HG03097 (cell line): ENCODE measurements around the gene SAMD4A.

Source experiments
- ATAC-seq: cut with Tn5 transposase; IDR thresholded peaks from one replicate; pipeline ENCODE4 v1.9.1; 2021; ENCODE audit not compliant: unreplicated experiment, low FRiP score

Gene SAMD4A

DNA sequence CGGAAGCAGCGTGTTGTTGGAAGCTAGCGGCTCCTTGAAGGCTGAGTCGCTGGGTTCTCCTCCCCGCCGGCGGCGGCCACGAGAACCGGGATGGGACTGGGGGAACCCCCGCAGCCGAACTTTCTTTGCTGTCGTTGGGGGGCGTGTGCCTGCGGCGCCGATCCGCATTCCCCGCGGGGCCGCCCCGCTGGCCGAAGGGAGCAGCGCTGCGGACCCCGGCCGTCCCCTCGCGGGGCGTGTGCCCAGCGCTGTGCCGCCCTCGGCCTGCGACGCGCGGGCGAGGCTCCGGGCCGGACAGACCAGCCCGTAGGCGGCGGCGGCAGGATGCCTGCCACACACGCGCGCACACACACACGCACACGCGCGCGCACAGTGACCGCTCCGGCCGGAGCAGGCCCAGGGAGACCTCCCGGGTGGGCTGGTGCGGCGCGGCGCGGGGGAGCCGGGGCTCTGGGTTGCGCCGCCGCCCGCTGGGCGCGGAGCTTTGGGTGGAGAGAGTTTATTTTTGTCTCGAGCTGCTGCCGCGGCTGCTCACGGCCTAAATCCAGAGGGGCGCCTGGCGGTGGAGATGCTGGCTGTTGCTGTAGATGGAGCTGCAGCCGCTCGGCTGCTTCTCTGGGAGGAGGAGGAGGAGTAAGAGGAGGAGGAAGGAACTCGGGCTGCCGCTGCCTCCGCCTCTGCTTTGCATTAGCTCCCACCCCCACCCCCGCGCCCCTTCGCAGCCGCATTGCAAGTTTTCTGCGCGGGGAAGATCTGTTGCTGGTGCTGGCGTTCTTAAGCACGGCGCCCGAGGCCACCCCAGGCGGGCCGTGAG, at the start of gene SAMD4A:
Gene SAMD4A, plus strand, starts transcription at position 719 of the 814 bp plus-strand sequence. CDS start 789 bp downstream, outside the sequence.
- peak; percentile 30 for ATAC-seq

GRCh38 chr14:54524410-54524809, 42.5 kb upstream of the SAMD4A start:
- ATAC-seq: no peak

DNA sequence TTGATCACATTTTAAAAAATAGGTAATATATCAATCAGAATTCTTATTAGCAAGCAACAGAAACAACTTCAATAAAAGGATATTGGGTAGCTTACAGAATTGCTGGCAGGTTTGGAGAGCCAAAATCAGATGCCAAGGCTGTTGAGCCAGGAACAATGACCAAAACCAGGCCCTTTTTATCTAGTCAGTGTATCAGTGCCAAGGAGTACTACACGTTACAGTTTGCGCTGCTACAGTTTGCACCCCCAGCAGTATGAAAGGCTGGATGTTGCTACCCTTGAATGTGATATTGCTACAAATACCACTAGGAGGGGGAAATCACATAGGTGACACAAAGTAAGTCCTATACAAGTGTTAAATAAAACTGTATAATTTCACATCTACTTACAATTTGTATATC, 38.0 kb upstream of the SAMD4A start:
- ATAC-seq: no peak

DNA sequence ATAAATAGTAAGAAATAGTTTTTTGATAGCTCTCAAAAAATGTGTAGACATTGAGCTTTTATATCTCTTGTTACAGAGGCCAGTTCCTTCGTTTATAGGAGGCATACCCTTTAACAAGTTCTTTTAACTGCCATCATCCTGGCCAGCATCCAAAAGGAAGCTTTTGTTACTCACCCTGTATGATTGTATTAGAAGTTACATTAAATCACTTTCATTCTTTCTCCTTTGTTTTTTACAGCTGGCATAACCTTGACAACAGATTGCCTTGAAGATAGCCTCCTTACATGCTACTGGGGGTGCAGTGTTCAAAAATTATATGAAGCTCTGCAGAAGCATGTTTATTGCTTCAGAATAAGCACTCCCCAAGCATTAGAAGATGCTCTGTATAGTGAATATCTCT, 37.1 kb upstream of the SAMD4A start:
- no peak for ATAC-seq

- ATAC-seq: peak; percentile 74
These were observed 34.6 kb upstream of the SAMD4A start for GRCh38 chr14:54532111-54533012.

- no peak for ATAC-seq
These were observed 33.8 kb upstream of the SAMD4A start for GRCh38 chr14:54533100-54533499.

DNA sequence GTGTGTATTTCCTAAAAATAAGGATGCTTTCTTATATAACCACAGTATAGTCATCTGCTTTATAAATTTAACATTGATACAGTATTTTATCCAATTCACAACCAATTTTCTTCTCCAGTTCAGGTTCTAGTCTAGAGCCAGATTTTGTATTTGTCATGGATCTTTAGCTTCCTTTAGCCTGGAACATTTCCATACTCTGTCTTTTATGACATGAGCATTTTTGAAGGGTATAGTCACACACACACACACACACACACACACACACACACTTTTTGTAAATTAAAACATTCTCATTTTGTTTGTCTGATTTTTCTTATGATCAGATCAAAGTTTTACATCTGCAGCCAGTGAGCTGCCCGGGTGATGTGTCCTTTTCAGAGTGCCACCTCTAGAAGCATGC, 31.8 kb upstream of the SAMD4A start:
- no peak for ATAC-seq

DNA sequence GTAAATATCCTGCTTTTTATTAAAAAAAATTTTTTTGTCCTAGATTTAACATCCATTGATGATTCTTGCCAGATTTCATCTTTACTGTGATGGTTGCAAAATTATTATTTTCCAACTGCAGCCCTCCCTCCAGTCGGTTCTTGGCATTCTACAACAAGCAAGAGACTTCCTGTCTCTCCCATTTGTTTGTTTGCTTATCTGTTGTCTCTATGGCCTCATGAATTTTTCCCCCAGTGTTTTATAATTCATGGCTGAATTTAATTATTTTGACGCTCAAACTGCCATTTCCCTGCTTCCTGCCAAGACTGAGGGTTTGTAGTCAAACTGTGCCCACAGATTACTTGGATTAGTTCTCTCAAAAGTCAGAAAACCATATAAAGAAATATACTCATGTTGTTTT, 31.3 kb upstream of the SAMD4A start:
- no peak for ATAC-seq

DNA sequence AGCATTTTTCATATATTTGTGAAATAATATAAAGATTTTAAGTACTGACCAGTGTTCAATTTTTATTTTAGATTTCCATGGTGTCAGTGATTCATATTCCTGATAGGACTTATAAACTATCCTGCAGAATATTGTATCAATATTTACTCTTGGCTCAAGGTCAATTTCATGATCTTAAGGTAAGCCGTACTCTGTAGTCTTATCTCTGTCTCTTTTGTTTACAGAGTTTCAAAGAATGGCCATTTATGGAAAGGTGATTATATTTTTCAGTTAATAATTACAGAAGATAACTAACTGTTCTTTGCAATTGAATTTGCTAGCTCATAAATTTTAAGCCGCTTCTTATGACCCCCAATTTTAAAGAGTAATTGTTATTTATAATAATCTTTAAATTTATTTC, 29.3 kb upstream of the SAMD4A start:
- ATAC-seq: no peak

DNA sequence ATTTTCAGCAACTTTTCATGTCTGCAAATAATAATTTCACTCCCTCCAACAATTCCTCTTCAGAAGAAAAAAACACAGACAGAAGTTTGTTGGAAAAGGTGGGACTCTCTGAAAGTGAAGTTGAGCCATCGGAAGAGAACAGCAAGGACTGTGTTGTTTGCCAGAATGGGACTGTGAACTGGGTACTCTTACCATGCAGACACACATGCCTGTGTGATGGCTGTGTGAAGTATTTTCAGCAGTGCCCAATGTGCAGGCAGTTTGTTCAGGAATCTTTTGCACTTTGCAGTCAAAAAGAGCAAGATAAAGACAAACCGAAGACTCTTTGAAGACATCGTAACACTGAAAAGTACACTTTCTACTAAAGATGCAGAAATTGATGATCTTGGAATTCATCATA, 28.9 kb upstream of the SAMD4A start:
- no peak for ATAC-seq

DNA sequence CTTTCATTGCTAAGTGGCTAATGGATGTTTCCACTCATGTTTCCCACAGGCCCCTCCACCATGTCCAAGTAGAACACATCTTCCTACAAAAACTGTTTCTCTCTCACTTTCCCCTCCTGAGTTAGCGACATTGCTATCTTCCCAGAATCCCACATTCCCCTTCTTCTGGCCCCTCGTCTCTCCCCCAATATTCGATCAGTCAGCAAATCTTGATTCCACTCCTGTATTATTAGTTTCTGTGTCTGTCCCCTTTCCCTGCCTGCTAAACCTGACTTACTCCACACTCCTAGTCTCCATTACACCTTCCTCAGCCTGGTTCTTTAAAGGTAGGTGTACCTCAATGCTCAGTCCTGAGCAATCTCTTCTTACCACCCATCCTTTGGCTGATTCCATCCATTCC, 19.3 kb upstream of the SAMD4A start:
- no peak for ATAC-seq

GRCh38 chr14:54548491-54548890, 18.4 kb upstream of the SAMD4A start:
- ATAC-seq: no peak

DNA sequence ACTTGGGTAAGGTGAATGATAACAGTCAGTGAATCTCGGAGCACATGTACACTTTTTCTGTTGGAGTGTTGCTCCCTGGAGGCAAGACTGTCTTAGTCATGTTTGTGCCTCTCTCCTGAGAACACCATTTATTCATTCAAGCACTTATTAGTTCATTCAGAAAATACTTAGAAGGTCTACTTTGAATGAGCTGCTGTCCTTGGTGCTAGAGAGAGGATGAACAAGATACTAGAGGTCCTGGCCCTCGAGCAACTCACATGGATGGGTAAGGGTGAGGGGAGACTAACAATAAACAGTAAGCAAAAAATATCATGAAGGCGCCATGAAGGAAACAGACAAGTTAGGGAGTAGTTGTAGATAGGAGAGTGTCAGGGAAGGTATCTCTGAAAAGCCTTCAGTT, 17.1 kb upstream of the SAMD4A start:
- no peak for ATAC-seq

DNA sequence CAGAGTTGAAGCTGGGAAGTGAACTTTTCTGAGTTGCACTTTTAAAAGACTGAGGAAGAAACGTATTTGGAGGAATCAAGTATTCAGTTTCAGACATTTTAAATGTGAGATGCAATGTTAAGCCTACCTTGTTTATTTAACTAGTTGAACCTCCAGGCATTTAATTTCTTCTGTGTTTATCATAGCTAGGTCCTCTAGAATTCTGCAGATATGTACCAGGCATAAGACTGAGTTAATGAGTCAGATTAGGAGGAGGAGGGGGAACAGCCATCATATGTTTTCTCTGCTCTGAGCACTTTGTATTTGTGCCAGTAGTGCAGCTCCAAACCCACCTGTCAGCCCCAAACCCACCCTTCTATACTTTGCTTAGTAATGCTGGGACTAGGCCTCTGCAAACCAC, 16.4 kb upstream of the SAMD4A start:
- ATAC-seq: no peak

DNA sequence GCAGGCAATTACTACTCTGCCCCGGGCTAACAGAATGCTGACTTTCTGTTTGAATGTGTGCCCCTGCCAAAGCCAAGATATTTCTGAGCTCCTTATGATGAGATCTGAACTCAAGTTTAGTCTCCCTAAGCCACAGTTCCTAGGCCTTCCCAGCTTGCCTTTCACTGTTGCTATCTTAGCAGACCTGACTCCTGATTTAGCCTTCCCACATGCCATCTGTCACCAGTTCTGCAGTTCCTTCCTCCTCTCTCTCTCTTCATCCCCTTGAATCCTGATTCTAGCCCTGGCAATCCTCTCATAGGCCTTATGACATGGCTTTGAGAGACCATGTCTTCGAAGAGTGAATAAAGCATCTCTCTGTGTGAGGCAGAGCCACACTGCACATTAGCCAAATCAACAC, 12.5 kb upstream of the SAMD4A start:
- no peak for ATAC-seq

GRCh38 chr14:54555651-54556050, 11.3 kb upstream of the SAMD4A start:
- no peak for ATAC-seq

DNA sequence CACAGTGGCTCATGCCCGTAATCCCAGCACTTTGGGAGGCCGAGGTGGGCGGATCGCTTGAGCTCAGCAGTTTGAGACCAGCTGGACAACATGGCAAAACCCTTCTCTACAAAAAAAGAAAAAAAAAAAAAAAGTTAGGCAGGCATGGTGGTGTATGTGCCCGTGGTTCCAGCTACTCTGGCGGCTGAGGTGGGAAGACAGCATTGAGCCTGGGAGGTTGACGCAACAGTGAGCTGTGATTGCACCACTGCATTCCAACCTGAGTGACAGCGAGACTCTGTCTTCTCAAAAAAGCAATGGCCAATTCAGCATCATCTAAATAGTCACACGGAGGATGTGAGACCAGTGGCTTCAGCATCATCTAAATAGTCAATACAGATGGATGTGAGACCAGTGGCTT, 10.4 kb upstream of the SAMD4A start:
- ATAC-seq: no peak

GRCh38 chr14:54562334-54562733, 4.6 kb upstream of the SAMD4A start:
- ATAC-seq: no peak

GRCh38 chr14:54564071-54564867, 2.7 kb upstream of the SAMD4A start:
- no peak for ATAC-seq

DNA sequence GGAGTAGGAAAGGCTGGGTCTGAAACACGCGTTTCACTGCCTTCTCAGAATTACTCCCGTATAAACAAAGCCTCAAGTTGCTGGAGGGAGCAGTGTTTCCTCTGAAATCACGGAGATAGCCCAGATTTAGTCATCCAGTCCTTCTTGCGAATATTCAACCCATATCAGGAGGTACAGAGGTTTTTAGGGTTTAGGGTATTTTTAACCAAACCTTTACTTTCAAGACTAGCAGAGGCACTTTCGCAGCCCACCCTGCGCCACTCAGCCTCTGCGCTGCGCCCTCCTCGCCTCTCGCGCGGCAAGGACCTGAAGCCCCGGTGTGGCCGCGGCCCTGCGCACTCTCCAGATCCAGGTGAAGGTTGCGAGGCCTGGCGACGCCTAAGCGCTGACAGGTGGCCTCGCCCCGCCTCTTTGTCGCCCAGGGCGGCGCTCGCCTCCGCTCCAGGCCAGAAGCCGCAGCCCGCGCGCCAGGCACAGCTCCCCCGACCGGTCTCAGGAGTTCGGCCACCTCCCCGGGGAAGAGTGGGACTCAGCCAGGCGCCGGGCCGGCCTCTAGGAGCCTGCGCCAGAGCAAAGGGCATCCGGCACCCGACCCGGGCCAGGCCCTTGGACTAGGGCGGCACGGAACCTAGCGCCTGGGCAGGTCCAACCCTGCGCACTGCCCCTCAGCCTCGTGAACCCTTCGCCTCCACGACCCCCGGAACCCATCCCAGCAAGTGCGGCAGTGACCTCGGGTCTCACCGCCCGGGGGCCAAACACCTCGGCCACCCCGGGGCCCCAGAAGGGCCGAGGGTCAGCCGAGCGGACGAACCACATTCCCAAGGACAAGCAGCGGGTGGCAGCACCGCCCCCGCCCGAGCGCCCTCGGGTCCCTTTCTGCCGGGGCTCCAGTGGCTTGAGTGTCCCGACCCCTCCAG, 1.8 kb upstream of the SAMD4A start:
- peak; percentile 32 for ATAC-seq
